HG03135 (cell line): Measurements from ENCODE around the gene ARMH2.

Experiments
- ATAC-seq: cut with Tn5 transposase; IDR thresholded peaks from one replicate; pipeline ENCODE4 v1.9.1; 2021; ENCODE audit warnings: mild to moderate bottlenecking, moderate library complexity; ENCODE audit not compliant: unreplicated experiment

ARMH2 gene

DNA sequence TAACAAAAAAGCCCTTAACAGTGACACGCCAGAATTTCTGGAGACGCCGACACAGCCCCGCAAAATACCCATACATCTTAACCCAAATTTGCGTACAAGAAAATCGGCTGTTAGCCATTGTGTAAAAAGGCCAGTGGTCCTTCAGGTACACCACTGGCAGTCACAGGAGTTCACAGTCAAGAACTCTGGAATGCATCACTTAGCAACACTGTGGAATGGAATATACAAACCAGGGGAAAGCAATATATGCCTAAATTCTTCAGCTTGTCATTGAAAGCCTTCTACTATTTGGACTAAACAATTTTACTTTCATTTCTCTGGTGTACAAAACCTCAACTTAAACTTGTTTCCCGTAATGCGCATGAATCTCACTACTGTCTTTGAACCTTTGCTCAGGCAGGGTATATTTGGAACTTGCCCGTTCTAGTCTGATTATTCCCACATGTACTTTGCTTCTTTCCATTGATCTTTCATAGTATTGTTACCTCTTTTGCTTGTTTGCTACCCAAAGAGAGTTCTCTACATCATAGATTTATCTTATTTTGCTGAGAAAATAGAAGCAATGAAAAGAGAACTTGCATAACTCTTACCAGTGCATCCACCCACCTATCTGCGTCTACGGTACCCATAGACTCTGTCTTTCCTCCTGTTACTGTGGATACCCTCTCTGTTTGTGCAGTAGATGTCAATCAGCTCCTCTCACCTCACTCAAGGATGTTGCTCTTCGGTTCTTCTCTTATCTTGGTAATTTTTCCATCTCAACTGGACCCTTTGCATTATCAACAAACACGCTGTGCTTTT, at the start of gene ARMH2:
TSS of gene ARMH2 (minus strand) at position 178 of the 801 bp plus-strand sequence. CDS start at position 118, 60 bp downstream.
- no peak for ATAC-seq

DNA sequence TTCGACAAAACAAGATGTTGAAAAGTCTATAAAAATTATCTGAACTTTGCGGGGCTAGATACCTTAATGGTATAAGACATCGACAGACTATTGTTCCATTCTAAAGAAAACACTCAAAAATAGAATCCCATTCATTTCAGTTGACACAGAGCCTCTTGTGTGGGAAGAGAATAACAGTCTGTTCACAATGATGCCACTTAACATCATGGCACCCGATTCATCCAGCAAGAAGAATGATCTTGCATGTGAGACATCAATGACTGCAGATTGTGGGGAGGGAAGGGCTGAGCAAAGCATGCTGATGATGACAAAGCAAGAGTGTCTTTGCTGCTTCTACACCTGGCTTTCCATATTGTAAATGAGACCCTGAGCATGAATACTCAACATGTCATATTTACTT, 49.7 kb upstream of the ARMH2 start:
- ATAC-seq, result no peak

DNA sequence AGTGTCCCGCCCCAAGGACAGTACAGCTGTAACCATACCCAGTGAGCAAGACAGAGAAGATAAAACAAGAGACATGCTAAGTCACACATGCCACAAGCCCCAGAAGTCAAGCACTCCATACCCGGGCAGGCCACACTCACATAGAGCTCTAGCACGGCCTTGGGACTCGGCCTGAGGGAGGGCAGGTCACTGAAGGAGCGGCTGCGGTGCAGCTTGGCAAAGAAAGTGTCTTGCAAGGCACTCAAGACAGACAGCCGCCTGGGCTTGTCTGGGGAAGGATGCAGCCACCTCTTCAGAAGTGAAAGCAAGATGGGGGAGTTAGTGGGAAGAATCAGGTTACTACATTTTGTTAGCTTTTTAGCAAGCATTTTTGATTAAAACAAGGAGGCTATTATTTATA, 48.7 kb upstream of the ARMH2 start:
- ATAC-seq, result no peak

DNA sequence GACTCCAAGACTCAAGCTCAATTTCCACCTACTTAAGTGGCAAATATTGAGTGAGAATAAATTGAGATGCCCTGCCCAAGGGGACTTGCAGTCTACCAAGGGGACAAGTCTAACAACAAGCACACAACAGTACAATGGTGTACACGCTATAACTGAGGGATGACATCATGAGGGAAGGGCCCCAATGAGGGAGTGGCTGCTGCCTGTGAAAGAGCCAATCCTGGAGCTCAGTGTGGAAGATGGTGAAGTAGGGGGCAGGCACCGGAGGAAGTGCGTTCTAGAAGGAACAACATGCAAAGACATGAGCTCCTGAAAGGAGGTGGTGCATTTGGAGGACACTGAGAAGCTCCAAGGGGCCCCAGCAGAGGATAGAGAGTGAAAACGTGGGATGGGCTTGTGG, 46.9 kb upstream of the ARMH2 start:
- no peak for ATAC-seq

DNA sequence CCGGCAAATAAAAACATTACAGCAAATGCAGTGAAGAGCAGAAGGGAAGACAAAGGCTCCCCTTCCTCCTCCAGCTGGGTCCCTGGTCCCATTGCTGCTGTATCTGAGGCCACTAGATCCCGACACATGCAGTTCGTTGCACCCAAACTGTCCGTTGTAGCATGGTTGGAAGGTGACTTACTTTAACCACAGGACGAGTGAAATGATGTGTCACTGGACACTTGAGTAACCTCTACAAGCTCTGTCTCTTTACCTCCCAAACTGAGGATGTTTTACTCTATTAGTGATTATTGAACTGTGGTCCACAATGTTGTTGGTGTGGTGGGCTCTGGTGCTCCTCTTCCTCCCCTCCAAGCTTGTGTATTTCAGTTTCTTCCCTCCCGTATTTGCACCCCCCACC, 46.2 kb upstream of the ARMH2 start:
- no peak for ATAC-seq

DNA sequence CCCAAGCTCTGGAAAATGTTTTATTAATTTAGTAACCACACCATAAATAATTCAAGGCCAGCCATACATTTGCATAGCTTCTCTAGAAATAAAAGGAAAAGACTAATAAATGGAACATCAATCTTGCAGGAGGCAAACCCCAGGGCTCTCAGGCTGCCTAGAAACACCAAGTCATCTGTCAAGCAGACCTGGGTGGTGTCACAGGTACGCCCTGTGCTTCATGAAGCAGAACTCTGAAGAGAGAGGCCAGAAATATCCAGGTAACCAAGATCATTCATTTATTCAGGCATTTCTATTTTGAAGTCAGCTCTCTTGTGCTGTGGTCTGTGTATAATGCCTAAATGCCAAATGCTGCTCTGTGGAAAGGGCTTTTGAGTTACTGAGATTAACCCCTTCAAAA, 45.3 kb upstream of the ARMH2 start:
- ATAC-seq, result no peak

DNA sequence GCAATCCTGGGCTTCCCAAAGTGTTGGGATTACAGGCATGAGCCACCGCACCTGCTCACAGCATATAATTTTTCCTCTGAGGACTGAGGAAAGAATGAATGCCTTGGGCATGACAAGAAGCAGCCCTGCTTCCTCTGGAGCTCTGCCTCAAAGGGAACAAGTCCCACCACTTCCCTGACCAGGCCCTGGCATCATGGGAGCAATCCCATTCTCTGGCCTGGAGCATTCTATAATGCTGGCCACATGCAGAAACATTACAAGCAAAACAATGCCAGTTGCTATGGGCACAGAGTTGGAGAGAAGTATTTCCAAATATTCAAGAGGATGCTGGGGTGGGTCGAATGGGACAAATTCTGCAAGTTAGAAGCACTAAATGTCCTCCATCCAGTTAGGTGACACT, 41.5 kb upstream of the ARMH2 start:
- no peak for ATAC-seq

DNA sequence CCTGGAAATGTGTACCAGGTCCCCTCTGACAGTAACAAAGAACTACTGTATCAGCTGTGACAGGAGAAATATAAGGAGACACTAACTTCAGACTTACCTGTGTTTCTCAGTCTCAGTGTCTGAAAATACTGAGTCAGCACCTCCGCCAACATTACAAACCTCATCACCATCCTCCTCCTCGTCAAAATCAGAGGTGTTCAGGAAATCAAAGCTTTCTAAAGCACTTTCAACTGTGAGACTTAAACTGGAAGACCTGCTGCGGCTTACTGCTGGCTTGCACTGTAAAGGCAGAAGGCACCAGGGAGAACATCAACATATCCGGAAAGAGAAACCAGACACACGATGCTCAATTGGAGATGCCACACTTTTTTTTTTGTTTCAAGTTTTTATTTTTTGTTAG, 40.3 kb upstream of the ARMH2 start:
- no peak for ATAC-seq

DNA sequence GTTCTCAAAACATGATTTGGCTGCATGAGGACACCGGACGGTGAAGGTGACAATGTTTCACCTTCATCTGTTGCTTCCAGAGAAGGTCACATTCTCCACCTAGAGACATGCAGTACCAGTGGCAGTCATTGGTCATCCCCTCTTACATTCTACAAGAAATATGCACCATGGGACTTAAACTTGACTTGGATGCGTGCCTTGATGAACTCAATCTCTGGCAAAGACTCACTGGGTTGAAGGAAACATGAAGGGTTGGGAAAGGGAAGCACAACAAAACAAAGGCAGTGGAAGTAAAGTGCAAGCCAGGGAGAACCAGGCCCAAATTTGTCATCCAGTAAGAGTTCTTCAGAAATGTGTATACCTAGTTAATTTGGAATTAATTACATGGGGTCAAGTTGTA, 39.4 kb upstream of the ARMH2 start:
- no peak for ATAC-seq

DNA sequence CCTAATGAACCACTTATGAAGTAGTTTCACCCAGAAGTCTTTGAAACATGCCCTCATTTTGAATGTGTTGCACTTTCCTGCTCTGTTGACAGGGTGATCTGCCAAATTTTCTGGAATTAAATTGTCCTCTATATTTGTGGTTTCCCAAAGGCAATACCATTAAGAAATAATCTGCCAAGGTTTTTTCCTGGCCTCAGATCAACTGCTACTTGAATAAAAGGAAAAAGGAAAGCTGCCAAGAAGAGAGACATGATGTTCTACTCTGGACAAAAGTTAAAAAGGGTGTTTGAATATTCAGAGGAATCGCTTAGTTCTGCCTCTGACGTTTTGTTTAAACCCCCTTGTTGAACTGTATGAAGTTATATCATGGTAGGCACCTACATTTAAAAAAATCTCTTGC, 37.4 kb upstream of the ARMH2 start:
- ATAC-seq, result no peak

DNA sequence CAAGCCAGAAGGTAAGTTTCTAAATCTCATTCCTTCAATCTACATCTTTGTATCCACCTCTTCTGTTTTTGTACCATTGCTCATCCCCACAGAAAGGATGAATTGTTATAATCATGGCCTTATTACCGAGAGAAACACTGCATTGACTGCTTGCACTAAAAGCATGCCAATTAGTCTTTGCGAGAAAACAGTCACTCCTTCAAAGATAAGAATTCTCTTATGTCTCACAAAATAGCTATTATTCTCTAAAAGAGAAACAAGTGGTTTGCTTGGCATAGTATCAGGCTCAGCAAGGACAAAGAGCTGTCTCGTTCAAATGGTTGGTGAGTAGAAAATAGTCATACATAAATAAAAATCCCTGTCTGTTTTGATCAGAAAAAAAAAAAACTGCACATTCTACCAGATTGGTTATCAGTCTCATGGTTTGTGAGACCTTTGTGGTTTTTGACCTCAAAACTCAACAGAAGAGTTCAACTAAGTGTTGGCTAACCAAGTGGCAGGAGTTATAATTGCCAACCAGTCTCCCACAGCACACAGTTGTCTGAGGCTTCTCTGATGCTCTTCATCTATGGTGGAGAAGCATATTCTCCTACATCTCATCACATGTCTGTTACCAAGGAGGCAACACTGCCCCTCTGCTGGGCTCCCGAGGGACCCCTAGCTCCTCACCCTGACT, 35.1 kb upstream of the ARMH2 start:
- ATAC-seq, result no peak

DNA sequence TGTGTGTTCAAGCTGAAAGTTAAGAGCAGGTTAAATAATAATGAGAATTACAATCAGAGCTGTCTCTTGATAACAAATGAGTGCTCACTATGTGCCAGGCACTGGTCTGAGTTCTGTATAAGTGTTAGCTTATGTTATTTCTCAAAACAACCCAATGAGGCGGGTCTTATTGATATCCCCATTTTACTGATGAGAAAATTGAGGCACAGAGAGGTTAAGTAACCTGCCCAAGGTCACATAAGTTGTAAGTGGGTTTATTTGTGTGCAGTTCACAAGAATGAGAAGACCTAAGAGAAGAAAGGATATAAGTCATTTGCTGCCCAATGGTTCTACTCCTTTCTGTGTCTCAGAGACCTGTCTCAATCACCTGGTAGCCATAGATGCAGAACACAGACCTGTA, 34.1 kb upstream of the ARMH2 start:
- no peak for ATAC-seq

DNA sequence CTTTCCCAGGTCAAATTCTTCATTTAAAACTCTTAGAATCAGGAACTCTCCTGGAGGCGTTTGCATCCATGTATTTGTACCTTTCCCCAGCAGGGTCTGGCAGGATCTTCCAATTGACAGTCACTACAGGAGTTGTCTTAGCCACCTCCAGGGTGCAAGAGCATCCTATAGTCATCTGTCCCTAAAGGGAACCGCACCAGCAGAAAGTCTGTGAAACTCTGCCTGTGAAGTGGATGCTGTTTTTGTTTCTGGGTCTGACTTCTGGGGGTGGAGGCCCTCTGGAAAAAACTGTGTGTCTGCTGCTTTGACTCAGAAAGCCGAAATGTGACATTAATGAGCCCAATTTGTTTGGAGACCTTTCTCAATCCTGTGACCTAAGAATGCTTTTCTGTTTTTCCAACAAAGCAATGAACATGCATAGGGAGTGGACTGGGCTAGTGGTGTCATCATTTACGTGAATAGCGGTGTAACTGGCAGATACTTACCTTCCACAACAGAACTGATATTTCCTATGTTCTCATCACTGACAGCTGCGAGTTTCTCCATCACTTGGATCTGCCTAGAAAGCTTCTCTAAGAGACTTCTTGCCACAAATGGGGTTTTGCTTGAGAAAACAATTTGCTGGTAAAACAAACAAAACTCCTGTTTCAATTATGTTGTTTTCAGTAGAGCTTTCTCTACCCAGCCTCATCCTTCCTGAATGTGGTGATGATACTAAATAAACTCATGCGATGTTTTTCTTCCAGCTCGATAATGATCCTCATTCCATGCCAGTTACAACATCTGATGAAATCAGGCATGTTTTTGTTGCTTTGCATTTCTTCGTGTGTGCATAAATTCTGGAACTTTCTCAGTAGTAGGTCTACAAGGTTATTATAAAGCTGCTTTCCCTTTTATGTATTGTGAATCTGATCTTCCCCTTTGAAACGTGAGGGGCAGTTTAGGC, 33.3 kb upstream of the ARMH2 start:
- ATAC-seq, result no peak

DNA sequence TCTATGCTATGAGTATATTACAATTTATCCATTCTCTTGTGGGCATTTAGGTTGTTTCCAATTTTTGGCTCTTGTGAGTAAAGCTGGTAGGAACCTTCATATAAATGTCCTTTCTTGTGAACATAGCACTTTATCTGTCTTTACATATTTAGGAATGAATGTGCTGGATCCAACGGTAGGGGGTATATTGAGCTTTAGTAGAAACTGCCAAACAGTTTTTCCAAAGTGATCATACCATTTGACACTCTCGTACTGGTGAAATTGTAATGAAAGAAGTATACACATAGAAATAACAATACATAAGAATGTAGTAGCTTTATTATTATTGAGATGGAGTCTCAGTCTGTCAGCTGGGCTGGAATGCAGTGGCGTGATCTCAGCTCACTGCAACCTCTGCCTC, 30.9 kb upstream of the ARMH2 start:
- ATAC-seq, result no peak

DNA sequence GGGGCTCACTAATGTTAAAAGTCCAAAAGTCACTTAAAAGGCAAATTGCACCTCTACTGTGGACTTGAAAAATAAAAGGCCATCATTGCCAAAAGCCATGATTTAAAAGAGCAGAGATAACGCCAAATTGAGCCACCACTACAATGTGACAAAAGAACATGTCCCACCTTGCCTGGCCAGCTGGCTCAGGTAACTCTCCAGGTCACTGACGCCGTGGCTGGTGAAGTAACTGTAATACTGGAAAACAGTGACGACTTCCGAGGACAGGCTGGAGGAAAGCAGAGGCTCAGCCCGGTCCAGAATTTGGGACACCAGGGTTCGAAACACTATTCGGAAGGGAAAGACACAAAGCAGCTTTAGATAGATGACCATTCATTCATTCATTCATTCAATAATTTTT, 29.3 kb upstream of the ARMH2 start:
- ATAC-seq, result no peak

DNA sequence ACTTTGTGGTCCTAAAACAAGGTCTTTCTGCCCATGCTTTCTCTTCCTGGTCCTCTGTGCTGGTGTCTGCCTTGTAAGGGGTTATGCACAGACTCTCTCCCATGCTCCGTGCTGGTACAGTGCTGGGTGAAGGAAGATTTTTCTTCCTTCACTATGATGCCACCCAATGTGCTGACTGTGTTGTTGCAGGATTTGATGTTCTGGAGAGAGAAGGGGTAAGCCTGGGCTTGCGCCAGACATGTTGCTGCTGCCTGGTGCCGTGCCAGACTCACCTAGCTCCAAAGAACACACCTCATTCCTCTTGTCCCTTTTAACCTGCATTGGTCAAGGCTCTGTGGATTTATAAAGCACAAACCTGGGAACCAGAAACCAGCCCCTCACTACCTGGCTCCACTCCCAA, 28.4 kb upstream of the ARMH2 start:
- no peak for ATAC-seq

DNA sequence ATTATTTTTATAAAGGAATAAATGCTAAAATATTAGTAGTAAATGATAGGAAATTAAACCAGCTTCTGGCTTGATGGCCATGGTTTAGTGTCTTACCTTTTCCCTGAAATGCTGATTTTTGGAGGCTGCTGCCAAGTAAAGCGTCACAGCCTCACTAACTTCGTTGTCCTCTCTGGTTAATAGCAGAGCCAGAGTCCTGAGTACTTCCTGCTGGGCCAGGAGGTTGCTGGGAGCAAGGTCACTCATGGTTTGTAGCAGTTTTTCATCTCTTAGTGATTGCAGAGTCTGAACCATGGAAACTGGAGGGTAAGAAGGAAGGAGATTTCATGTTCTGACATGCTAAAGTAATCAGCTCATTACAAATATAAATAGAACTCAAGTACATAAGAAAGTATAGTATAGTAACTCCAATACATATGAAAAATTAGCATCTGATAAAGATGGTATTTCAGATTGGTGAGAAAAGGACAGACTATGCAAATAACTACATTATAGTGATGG, 26.5 kb upstream of the ARMH2 start:
- no peak for ATAC-seq

DNA sequence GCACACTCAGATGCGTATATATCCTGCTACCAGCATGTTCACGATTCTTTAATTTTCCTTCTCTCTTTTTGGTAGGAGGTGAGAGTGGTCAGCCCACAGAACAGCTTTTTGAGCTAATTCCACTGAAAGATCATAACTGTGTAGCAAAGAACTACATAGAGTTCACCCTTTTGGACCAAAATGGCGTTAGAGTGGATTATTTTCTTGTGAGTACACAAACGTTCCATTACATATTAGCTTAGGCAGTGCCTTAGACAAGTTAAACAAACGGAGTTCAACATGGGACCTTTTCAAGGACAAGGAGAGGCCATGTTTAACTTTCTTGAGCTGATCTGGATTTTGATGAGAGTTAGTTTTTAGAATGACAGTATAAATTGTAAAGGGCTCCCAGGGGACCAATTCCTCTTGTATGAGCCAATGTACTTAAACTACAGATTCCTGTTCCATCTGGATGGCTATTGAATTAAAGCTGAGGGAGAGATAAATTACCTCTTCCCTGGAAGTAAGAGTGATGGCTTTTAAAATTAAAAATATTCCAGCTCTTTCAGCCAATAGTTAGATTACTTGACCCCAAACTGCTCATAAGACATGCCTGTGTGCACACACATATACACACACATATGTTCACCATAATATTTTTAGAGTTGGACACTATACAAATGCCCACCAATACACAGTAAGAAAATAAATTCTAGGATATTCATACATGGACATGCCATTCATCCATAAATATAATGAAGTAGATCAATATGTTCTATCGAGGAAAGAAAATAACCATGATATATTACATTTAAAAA, 25.6 kb upstream of the ARMH2 start:
- no peak for ATAC-seq

DNA sequence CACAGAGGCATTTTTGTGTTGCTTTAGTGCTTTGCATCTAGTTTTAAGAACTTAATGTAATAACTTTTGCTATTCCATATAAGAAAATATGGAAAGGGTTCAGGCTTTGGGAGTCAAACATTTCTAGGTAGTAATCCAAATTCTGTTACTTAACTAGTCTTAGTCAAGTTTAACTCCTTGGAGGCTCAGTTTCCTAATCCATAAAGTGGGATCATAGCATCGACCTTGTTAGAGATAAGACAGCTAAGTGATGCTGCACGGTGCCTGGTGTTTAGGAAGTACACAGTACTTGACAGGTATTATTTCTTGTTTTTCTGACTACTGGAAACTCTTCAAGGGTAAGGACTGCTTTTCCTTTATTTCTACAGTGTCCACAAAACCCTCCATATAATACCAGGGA, 24.5 kb upstream of the ARMH2 start:
- no peak for ATAC-seq

DNA sequence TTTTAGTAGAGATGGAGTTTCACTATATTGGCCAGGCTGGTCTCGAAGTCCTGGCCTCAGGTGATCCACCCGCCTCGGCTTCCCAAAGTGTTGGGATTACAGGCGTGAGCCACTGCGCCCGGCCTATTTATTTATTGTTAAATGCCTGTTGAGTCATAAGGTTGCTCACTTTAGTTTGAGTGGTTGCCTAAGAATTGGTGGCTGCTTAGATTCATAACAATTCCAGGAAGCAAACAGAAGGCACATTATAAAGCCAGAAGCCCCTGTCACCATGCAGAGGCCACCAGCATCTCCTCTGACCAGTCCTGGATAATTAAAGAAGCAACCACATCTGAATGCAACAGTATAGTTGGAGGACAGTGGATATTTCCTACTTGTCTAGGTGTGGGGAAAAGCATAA, 24.0 kb upstream of the ARMH2 start:
- ATAC-seq, result no peak
